ENCODE results near the gene PTPRQ. TPM values are rescaled to one million over a fixed set of nuclear protein-coding genes. Genes with fewer than 3 reads are reported as not detected.

Gene PTPRQ
- total RNA-seq, 2 donors from 2014 or later, result 11.9 to 17.6 TPM

DNA sequence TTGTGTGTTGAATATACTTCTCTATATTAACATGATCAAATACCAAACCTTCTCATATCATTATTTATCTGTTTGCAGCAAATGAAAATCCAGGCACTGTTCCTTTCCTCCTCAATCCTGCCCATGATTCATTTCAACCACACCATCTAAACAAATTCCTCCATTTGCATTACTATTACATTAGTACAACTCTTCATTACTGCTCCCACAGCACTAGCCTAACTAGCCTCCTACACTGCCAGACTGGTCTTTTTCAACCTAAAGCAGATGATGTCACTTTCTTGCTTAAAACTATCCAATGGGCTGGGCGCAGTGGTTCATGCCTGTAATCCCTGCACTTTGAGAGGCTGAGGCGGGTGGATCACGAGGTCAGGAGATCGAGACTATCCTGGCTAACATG, 146.1 kb downstream of the PTPRQ start:
- Histone ChIP-seq H3K36me3 (no peaks in the 10 kb centered on the region), H3K9me3 (no peaks in the 10 kb centered on the region), H3K27ac (no peak overlapping the region), H3K27me3 (no peaks in the 10 kb centered on the region), H3K4me1 (no peaks in the 10 kb centered on the region), H3K4me3 (no peak overlapping the region)
- no peak for DNase-seq (ENCODE audit: low spot score)
- no peak for TF ChIP-seq CTCF (IDR thresholded peaks at IDR 0.05)

DNA sequence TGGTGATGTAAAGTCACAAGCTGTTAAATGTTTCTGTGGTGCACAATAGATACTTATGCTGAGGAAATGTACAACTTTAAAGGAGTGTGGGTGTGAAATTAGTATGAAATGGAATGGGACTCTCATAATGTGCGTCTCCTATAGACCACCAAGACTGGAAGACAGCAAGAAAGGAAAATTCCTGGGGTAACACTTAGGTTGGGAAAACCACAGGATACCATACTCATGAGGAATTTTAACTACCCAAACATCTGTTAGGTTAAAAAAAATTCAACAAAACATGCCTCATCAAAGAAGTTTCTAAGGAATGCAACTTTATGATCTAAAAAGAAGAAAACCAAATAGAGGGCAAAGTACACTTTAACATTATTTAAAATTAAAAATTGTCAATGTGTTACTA, 149.7 kb downstream of the PTPRQ start:
- TF ChIP-seq CTCF (IDR thresholded peaks at IDR 0.05), result no peak
- Histone ChIP-seq H3K4me3 (no peak overlapping the region), H3K27ac (no peak overlapping the region), H3K36me3 (no peaks in the 10 kb centered on the region), H3K9me3 (no peaks in the 10 kb centered on the region), H3K4me1 (no peaks in the 10 kb centered on the region), H3K27me3 (no peaks in the 10 kb centered on the region)
- DNase-seq (ENCODE audit: low spot score), result no peak

DNA sequence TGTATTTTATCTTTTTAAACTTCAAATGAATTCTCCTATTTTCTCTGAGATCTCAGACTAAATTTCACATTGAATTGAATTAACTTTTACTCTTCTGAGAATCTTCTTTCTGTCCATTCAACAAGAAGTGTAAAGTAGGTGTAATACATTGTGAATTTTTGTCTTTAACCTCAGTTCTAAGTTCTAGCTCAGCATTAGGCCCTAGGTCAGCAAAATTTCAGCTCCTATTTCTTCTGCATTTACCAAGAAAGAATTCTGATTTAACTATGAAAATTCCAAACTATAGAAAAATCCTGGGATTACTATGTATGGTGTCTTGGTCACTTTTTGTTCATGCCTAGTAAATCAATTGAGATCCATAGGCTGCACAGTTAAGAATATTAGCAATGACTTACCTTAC, 152.5 kb downstream of the PTPRQ start:
- DNase-seq (ENCODE audit: low spot score), result no peak
- no peak for TF ChIP-seq CTCF (IDR thresholded peaks at IDR 0.05)
- Histone ChIP-seq H3K4me3 (no peak overlapping the region), H3K9me3 (no peaks in the 10 kb centered on the region), H3K36me3 (no peaks in the 10 kb centered on the region), H3K4me1 (no peaks in the 10 kb centered on the region), H3K27ac (no peak overlapping the region), H3K27me3 (no peaks in the 10 kb centered on the region)

GRCh38 chr12:80598004-80598606, 154.1 kb downstream of the PTPRQ start:
- Histone ChIP-seq H3K27ac (no peak overlapping the region), H3K9me3 (no peaks in the 10 kb centered on the region), H3K27me3 (no peaks in the 10 kb centered on the region), H3K36me3 (no peaks in the 10 kb centered on the region), H3K4me1 (no peaks in the 10 kb centered on the region), H3K4me3 (no peak overlapping the region)
- no peak for DNase-seq (ENCODE audit: low spot score)
- peak in 1 of 2 donors; percentile 50 for TF ChIP-seq CTCF (IDR thresholded peaks at IDR 0.05)

- no peak for DNase-seq (ENCODE audit: low spot score)
- Histone ChIP-seq H3K27me3 (no peaks in the 10 kb centered on the region), H3K36me3 (no peaks in the 10 kb centered on the region), H3K4me3 (no peak overlapping the region), H3K27ac (no peak overlapping the region), H3K4me1 (no peaks in the 10 kb centered on the region), H3K9me3 (no peaks in the 10 kb centered on the region)
- TF ChIP-seq CTCF (IDR thresholded peaks at IDR 0.05), result no peak
Observed at GRCh38 chr12:80602455-80602854, 158.4 kb downstream of the PTPRQ start.
